ENCODE measurements around the gene CFAP100. TPM values are rescaled to one million over a fixed set of nuclear protein-coding genes. Genes with fewer than 3 reads are reported as not detected.

Gene CFAP100
- total RNA-seq, 1 experiment from 2014 or later = not detected

- Mint-ChIP-seq H3K27me3 (ENCODE audit: unreplicated experiment) (peaks cover 29% of the 10 kb centered on the region), H3K9me3 (ENCODE audit: low read depth, unreplicated experiment) (peaks cover 2% of the 10 kb centered on the region), H3K27ac (ENCODE audit: unreplicated experiment) (no peak overlapping the region), H3K4me3 (ENCODE audit: low read depth, unreplicated experiment) (no peak overlapping the region), H3K36me3 (ENCODE audit: insufficient read depth, unreplicated experiment) (no peaks in the 10 kb centered on the region), H3K4me1 (ENCODE audit: low read depth, unreplicated experiment) (peaks cover 15% of the 10 kb centered on the region)
- no peak for DNase-seq
- BruUV-seq (replicated peaks) = no TSS peak
- TF ChIP-seq, protein P1, sequence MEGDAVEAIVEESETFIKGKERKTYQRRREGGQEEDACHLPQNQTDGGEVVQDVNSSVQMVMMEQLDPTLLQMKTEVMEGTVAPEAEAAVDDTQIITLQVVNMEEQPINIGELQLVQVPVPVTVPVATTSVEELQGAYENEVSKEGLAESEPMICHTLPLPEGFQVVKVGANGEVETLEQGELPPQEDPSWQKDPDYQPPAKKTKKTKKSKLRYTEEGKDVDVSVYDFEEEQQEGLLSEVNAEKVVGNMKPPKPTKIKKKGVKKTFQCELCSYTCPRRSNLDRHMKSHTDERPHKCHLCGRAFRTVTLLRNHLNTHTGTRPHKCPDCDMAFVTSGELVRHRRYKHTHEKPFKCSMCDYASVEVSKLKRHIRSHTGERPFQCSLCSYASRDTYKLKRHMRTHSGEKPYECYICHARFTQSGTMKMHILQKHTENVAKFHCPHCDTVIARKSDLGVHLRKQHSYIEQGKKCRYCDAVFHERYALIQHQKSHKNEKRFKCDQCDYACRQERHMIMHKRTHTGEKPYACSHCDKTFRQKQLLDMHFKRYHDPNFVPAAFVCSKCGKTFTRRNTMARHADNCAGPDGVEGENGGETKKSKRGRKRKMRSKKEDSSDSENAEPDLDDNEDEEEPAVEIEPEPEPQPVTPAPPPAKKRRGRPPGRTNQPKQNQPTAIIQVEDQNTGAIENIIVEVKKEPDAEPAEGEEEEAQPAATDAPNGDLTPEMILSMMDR (IDR thresholded peaks at IDR 0.05; ENCODE audit: unreplicated experiment) = no peak
- intact Hi-C loops (cut with micrococcal nuclease; ENCODE audit: unreplicated experiment) = no loop called here
- CTCF ChIA-PET = no interaction called here
Measured at GRCh38 chr3:126401611-126402160, 7.0 kb downstream of the CFAP100 start.

GRCh38 chr3:126402178-126402577, 7.5 kb downstream of the CFAP100 start:
- H3K4me3 Mint-ChIP-seq (ENCODE audit: low read depth, unreplicated experiment) = no peak overlapping the region
- intact Hi-C loops (cut with micrococcal nuclease; ENCODE audit: unreplicated experiment) = no loop called here
- TF ChIP-seq, protein P1 (IDR thresholded peaks at IDR 0.05; ENCODE audit: unreplicated experiment) = no peak
- no peaks in the 10 kb centered on the region for H3K36me3 Mint-ChIP-seq (ENCODE audit: insufficient read depth, unreplicated experiment)
- no TSS peak for BruUV-seq (replicated peaks)
- H3K9me3 Mint-ChIP-seq (ENCODE audit: low read depth, unreplicated experiment) = peaks cover 2% of the 10 kb centered on the region
- H3K4me1 Mint-ChIP-seq (ENCODE audit: low read depth, unreplicated experiment) = peaks cover 15% of the 10 kb centered on the region
- no peak overlapping the region for H3K27ac Mint-ChIP-seq (ENCODE audit: unreplicated experiment)
- DNase-seq = no peak
- CTCF ChIA-PET = interaction anchor here (0.7 kb wide), 1 partner anchor 821 kb away, joined by 4 read pairs; no protein-coding TSS in a partner anchor
- peaks cover 29% of the 10 kb centered on the region for H3K27me3 Mint-ChIP-seq (ENCODE audit: unreplicated experiment)

- Mint-ChIP-seq H3K27me3 (ENCODE audit: unreplicated experiment) (peaks cover 30% of the 10 kb centered on the region), H3K4me3 (ENCODE audit: low read depth, unreplicated experiment) (no peak overlapping the region), H3K4me1 (ENCODE audit: low read depth, unreplicated experiment) (peaks cover 15% of the 10 kb centered on the region), H3K27ac (ENCODE audit: unreplicated experiment) (no peak overlapping the region), H3K9me3 (ENCODE audit: low read depth, unreplicated experiment) (peaks cover 2% of the 10 kb centered on the region), H3K36me3 (ENCODE audit: insufficient read depth, unreplicated experiment) (no peaks in the 10 kb centered on the region)
- TF ChIP-seq, protein P1 (IDR thresholded peaks at IDR 0.05; ENCODE audit: unreplicated experiment) = no peak
- DNase-seq = no peak
- CTCF ChIA-PET = interaction anchor here (0.7 kb wide), 1 partner anchor 821 kb away, joined by 4 read pairs; no protein-coding TSS in a partner anchor
- BruUV-seq (replicated peaks) = no TSS peak
- intact Hi-C loops (cut with micrococcal nuclease; ENCODE audit: unreplicated experiment) = no loop called here
Measured at GRCh38 chr3:126402666-126403302, 8.1 kb downstream of the CFAP100 start.

- CTCF ChIA-PET = interaction anchor here (0.6 to 1.1 kb wide), 2 partner anchors 10 to 161 kb away, joined by 3 to 4 read pairs; no protein-coding TSS in a partner anchor
- Mint-ChIP-seq H3K4me3 (ENCODE audit: low read depth, unreplicated experiment) (no peak overlapping the region), H3K27ac (ENCODE audit: unreplicated experiment) (no peak overlapping the region), H3K36me3 (ENCODE audit: insufficient read depth, unreplicated experiment) (no peaks in the 10 kb centered on the region), H3K4me1 (ENCODE audit: low read depth, unreplicated experiment) (no peaks in the 10 kb centered on the region), H3K9me3 (ENCODE audit: low read depth, unreplicated experiment) (no peaks in the 10 kb centered on the region), H3K27me3 (ENCODE audit: unreplicated experiment) (peaks cover 63% of the 10 kb centered on the region)
- BruUV-seq (replicated peaks) = no TSS peak
- TF ChIP-seq, protein P1 (IDR thresholded peaks at IDR 0.05; ENCODE audit: unreplicated experiment) = no peak
- no peak for DNase-seq
- intact Hi-C loops (cut with micrococcal nuclease; ENCODE audit: unreplicated experiment) = no loop called here
Measured at GRCh38 chr3:126406389-126407296, 11.9 kb downstream of the CFAP100 start.

Data from Calu3 (cell line).